GM18907 (cell line): ENCODE measurements around the gene GSTM1.

ENCODE experiments used
- ATAC-seq: cut with Tn5 transposase; IDR thresholded peaks from one replicate; pipeline ENCODE4 v1.9.1; 2021; ENCODE audit warnings: mild to moderate bottlenecking, moderate library complexity; ENCODE audit not compliant: unreplicated experiment

GSTM1 gene

DNA sequence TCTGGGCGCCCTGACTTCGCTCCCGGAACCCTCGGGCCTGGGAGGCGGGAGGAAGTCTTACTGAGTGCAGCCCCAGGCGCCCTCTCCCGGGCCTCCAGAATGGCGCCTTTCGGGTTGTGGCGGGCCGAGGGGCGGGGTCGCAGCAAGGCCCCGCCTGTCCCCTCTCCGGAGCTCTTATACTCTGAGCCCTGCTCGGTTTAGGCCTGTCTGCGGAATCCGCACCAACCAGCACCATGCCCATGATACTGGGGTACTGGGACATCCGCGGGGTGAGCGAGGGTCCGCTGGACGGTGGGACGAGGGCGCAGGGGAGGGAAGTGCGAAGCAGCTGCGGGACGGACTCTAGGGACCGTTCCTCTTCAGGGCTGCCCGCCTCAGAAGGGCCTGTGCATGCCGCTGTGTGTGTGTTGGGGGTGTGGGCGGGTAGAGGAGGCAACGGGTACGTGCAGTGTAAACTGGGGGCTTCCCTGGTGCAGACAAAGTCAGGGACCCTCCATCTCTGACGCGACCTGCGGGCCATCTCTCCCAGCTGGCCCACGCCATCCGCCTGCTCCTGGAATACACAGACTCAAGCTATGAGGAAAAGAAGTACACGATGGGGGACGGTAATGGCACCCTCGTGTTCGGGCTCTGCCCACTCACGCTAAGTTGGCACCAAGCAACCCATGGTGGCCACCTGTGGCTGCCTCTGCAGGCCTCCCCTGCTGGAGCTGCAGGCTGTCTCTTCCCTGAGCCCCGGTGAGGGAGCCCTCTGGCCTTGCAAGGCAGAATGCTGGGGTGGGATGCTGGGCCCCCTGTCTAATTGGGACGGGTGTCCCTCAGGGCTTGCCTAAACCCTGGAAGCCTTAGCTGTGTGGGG, at the start of gene GSTM1:
TSS of gene GSTM1 (plus strand) at position 177 of the 859 bp plus-strand sequence. CDS start at position 234, 57 bp downstream.
- peak; percentile 99 for ATAC-seq

DNA sequence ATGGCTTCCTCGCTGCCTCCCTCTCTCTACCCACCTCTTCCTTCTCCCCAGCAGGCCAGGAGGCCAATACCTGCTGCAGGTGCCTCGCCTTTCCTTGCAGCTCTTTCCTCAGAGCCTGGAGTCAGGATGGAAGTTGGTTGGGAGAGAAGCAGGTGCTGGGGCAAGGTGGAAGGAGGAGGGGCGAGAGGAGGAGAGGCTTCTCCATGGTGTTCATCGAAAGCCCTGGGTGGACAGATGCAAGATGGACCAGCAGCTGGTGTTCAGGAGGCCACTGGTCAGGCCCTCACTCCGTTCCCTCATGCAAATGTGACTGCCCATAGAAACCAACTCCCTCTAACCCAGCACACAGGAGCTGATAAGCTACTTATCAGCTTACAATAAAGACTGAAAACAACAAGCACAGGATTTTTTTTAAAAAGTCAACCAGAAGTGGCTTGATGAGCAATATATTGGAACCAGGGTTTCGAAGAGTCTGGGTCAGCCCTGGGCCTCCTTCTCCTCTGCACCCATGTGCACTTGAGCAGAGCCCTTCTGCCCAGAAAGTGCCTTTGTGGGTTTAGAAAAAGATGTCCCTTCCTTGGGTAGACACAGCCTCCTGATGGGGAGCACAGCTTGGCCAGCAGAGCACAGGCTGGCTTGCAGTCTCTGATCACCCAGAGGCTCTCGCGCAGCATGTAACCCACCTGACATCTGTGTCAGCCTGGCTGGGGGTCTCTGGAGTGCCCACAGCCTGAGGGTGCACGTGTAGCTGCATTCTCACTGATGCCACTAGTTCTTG, 48.4 kb upstream of the GSTM1 start:
- no peak for ATAC-seq

DNA sequence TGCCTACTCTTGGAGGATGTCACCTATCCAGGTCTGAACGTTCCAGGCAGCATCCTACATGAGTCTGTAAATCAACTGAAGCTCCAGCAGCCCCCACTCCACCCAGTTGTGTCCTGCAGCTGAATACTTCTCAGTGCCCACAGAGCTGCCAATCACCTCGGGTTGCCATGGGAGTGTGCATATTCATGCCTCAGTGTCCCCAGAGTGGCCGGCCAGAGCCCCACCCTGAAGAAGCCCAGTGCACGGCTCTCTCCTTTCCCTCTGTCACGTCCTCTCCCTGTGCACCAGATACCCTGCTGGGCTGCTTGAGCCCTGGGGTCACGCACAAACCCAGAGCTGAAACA, 47.8 kb upstream of the GSTM1 start:
- peak; percentile 10 for ATAC-seq

DNA sequence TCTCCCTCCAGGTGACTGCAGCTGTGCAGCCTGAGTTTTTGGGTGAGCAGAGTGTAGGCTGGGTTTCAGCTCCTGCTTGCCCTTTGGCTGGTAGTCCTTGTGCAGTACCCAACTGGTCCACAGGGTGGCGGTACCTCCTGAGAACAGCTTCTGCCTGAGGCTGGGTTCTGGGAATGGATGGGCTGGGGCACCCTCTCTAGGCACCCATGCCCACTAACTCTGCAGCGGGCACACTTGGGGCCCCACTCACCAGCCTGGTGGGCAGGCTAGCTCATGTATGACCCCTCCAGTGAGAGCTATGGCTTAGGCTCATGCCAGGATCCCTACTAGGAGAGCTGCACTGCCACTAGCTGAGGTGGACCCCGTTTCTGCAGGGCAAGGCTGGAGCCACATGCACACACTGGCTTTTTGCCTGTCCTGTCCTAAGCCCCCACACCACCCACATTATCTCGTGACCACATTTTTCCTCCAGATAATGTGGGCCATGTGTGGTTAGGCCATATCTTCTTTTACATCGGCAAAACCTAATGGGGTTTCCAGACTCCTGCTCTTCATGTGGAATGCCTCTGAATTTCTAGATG, 47.2 kb upstream of the GSTM1 start:
- peak; percentile 66 for ATAC-seq

DNA sequence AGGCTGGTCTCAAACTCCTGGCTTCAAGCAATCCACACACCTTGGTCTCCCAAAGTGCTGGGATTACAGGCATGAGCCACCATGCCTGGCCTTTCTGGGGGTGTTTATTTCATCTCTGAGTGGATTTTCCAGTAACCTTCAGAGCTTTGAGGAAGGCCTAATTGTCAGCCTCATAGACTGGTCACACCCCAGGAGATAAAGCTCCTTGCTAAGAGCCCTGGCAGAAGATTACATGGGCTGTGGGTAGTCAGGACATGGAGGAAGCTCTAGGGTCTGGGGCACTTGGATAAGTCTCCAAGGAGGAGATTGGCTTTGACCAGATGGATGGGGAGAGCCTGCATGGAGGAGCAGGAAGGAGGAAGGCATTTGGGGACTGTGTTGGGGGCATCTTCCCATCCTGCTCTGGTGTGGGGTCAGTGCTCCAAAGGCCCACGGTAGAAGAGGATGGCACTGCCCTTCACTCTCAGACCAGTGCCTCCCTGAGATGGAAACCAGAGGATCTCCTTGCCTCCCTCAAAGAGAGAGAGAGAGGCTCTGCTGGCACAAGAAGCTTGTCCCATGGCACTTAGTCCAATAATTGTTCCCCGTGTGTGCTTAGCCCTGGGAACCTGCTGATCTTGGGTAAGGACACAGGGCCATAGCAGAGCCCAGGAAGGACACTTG, 46.4 kb upstream of the GSTM1 start:
- no peak for ATAC-seq

DNA sequence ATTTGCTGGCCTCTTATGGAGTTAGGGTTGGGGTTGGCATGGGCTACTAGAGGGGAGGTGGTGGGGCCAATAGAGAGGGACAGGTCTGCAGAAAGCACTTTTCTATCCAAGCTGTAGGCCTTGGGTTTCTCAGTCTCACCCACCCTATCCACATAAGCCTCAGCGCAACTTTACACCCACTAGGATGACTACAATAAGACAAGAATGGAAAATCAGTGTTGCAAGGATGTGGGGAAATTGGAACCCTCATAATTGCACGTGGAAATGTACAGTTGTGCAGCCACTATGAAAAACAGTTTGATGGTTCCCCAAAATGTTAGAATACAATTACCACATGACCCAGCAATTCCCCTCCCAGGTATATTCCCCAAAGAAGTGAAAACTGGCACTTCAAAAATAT, 45.8 kb upstream of the GSTM1 start:
- no peak for ATAC-seq

DNA sequence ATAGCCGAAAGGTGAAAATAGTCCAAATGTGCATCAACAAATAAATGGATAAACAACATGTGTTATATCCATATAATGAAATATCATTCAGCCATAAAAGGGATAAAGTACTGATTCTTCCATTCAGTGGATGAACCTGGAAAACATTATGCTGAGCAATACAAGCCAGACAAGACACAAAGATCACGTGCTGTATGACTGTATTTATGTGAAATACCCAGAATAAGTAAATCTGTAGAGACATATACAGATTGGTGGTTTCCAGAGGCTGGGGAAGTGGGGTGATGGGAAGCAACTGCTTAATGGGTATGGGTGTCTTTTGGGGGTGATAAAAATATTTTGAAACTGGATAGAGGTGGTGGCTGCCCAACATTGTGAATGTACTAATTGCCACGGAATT, 45.0 kb upstream of the GSTM1 start:
- no peak for ATAC-seq

DNA sequence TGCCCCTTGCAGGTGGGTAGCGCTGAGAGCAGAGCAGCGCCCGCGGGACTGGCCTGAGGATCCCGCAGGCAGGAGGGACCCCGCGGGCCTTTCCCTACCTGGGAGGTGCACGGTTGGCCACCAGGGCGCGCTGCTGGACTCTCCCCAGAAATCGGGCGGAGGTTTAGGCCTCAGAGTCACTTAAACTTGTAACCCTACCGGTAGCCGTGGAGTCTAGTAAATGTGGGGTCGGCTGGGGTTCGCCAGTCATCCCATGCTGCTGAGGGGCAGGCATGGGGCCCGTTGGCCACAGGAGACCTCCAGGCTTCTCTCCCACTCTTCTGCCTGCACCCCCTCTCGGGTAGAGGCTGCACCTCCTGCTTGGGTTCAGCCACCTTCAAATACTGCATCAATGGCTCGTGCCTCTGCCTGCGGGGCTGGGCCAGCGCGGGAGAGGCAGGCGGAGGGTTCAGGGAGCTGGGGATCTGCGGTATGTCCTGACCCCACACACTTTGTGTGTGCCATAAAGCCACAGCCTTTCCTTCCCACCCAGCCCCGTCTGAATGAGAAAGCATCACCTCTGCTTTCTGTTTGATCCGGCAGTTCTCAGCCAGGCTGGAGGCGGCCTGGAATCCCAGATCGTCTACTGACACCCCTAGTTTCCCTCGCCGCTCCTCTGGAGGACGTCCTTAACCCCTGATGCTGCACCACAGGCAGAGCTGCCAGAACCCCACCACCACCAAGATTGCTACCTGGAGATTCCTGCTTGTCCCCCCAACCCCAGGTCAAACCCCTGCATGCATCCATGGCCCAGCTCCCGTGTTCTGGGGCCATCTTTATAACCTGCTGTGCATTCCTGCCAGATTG, 44.0 kb upstream of the GSTM1 start:
- peak; percentile 80 for ATAC-seq

DNA sequence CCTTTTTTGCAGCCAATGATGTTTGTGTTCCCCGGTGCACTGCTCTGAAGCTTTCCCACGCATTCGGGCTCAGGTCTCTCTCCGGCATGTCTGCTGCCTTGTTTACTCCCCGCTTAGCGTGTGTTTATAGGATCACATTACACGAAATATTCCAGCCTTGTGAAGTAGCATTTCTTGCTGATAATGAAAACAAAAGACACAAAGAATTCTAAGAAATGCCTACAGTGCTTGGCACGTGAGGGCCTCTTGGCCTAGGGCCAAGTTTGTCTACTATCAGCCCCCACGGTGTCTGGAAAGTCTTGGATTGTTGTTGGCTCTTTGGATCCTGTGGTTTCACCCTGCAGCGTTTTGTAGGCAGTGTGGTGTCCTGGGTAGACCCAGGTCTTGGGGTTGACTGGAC, 42.9 kb upstream of the GSTM1 start:
- ATAC-seq = no peak

DNA sequence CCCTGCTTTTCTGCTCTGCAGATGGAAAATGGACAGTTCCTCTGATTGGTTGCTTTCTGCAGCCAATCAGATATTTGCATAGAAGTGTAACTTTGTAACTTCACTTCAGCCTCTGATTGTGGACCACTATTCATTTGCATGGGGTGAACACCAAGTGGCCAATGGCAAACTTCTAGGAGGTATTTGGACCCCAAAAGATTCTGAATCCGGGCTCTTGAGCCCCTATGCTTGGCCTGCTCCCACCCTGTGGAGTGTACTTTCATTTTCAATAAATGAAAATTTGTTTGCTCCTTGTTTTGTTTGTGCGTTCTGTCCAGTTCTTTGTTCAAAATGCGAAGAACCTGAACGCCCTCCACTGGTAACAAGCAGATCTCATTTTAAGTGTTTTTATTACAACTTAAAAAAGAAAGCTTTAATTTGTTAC, 38.1 kb upstream of the GSTM1 start:
- ATAC-seq = no peak

DNA sequence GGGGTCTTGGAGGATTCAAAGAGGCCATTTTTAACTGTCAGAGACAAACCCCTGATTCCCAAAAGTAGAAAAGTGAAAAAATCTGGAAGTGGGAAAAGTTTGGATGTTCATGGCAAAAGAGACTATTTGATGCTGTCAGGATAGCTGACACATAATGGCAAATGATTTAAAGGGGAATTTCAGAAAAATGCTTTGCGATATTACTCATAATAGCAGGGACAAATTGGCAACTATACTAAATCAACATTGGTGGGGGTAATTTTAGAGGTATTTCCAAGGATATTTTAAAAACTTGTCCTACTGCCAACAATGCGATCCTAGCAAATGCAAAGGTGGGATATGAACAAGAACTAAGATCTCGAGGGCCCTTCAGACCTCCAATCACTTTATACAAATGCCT, 37.0 kb upstream of the GSTM1 start:
- no peak for ATAC-seq

DNA sequence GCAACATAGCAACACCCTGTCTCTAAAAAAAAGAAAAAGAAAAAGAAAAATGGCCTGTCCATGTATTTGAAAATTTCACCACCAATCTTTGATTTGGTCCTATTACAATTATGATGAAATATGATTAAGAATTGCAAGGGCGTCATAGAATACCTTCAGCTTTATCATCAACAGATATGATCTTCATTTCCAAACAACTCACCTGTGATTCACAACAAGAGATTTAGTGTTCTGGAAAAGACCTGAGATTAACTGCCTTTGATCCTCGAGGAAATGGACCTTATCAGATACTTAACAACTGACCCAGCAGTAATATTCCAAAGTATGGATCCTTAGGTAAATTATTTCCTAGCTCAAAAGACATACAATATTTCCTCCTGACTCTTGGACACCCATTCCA, 35.2 kb upstream of the GSTM1 start:
- ATAC-seq = no peak

DNA sequence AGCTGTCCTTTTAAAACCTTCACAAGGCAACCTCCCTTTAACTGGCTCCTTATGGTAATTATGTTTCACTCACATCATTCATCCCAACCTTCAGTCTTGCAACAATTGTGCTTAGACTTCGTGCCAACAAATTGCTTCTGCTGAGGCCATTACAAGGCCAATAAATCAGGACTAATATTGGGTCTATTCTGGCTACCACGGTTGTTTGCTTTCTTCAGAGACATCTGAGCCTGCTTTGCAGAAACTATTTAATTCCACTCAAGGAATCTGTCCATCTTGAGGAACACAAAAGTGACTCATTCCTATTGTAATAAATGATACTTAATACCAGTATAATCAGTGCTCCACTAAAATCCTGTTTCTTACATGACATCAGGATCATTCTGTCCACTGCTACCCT, 34.3 kb upstream of the GSTM1 start:
- no peak for ATAC-seq

DNA sequence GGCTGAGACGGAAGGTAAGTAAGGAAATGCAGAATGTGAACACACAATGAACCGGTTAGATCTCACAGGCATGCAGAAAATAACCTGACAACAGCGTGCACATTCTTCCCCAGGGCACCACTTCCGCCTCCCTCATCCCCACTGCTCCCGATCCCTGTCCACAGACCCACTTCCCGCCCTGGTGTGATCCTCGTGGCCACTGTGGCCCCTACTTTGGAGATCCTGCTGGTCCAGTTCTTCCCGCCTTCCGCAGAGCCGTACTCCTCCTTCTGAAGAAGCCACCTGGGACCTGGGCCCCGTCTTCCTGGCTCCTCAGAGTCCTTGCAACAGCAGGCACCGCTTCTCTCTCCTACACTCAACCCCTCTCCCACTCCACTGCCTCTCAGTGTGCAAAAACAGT, 33.1 kb upstream of the GSTM1 start:
- no peak for ATAC-seq

DNA sequence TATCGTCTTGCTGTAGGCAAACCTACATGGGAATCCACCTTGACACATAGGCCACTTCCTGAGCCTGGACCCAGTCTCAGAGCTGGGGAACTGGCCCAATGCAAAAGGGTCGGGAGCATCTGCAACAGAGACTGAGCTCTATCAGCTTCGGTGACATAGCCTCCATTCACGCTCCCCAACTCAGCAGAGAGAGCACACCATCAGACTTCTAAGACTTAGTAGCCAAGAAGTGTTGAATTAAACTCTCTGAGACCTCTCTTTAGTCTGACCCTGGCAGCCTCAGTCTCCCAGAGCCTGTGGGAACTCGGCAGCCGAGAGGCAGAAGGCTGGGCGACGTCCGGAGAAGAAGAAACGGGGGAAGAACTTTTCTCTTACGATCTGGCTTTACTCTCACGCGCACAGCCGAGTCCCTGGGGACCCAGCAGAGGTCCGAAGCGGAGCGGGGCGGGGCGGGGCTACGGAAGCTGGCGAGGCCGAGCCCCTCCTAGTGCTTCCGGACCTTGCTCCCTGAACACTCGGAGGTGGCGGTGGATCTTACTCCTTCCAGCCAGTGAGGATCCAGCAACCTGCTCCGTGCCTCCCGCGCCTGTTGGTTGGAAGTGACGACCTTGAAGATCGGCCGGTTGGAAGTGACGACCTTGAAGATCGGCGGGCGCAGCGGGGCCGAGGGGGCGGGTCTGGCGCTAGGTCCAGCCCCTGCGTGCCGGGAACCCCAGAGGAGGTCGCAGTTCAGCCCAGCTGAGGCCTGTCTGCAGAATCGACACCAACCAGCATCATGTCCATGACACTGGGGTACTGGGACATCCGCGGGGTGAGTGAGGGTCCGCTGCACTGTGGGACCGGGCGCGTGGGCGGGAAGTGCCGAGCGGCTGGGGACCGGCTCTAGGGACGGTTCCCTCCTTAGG, 31.8 kb upstream of the GSTM1 start, which contains the start of gene GSTM4:
TSS of gene GSTM4 (plus strand) at position 485 of the 905 bp plus-strand sequence. CDS start at position 776, 291 bp downstream.
- ATAC-seq = peak; percentile 89

DNA sequence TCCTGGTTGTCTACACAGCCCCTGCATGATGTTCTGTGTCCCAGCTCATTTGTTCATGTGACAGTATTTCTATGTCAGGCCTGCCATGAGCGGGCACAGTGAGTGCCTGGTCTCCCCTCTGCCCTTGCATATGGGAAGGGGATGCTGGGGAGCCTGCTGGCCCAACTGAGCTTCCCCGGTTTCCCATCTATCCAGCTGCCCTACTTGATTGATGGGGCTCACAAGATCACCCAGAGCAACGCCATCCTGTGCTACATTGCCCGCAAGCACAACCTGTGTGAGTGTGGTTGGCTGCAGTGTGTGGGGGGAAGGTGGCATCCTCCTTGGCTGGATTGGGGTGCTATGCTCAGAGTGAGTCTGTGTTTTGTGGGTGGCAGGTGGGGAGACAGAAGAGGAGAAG, 30.2 kb upstream of the GSTM1 start:
- no peak for ATAC-seq

DNA sequence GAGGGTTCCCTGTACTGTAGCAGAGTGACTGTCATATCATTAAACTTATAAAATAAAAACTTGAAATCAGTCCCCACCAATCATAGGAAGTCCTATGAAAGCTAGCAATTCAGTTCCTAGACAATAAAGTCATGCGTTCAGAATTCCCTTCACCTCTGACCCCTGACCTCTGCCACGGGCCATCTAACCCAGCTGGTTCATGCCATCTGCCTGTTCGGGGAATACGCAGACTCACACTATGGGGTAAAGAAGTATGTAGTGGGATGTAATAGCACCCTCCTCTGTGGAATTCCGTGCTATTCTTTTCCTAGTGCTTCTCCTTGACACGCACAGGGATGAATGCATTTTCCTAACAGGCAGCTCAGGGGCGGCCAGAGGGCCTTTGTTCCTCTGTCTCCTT, 29.6 kb upstream of the GSTM1 start:
- ATAC-seq = no peak

DNA sequence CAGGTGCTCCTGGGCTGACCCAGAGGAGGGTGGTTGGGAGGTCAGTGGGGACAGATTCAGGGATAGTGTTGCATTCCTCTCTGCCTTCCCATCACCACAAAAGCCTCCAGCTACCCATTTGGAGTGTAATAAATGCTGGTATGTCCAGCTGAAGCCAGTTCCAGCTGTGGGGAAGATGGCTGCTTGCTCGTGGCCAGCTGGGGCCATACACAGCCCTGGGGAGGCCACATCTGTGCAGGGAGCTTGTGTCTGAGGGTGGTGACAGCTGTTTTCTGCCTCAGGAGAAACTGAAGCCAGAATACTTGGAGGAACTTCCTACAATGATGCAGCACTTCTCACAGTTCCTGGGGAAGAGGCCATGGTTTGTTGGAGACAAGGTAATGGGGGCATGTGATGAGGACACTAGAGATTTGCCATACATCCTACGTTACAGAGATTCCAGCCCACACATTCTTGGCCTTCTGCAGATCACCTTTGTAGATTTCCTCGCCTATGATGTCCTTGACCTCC, 29.0 kb upstream of the GSTM1 start:
- no peak for ATAC-seq

DNA sequence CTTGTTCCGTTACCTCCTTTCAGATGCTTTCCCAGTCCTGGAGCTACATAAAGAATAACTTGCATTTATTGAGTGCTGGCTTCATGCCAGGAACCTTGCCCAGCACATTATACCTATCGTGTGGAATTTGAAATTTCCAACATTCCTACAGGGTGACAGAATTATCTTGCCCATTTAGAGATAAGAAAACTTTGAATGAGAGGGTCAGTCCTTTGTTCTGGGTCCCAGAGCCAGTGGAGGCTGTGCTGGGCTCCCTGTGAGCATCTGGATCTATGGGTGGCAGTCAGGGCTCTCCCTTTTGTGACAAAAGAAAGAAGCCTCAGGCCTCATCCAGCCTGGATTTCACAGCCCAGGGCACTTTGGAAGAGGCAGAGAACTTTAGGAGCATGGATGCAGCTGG, 28.5 kb upstream of the GSTM1 start:
- ATAC-seq = no peak
